HL-60 (cell line): ENCODE data around the gene NOTCH2.

ENCODE experiments used
- DNase-seq, 2 experiments: peaks; one replicate each; pipeline ENCODE4 v3.0.0-alpha.2; 2010 to 2020; ENCODE audit warnings: low read depth in 1 of 2, low spot score in 1 of 2
- H3K27ac ChIP-seq: fragments of 250-450 bp; sonication (Bioruptor Pico); replicated peaks from 2 replicates; pipeline ENCODE4 v1.5.1; 2020; ENCODE audit warnings: mild to moderate bottlenecking, moderate library complexity
- H3K27me3 ChIP-seq: fragments of 250-450 bp; sonication (Bioruptor Pico); 2 replicates; pipeline ENCODE4 v1.5.1; 2021; ENCODE audit warnings: mild to moderate bottlenecking, moderate library complexity; ENCODE audit not compliant: insufficient read depth, poor library complexity, severe bottlenecking
- H3K4me3 ChIP-seq: replicated peaks from 2 replicates; pipeline ENCODE4 v1.5.1; 2011; ENCODE audit warnings: mild to moderate bottlenecking, control low read depth, low read length; ENCODE audit not compliant: insufficient read depth
- CTCF ChIP-seq: IDR thresholded peaks from one replicate; pipeline ENCODE4 v1.5.1; 2011; ENCODE audit warnings: low read length, control low read depth, inconsistent platforms; ENCODE audit not compliant: insufficient read depth
- GABPA ChIP-seq: IDR thresholded peaks from 2 replicates; pipeline ENCODE4 v1.6.1; 2012; ENCODE audit warnings: low read depth
- POLR2AphosphoS5 ChIP-seq: IDR thresholded peaks from 2 replicates; pipeline ENCODE4 v1.6.1; 2012; ENCODE audit warnings: low read depth
- SPI1 ChIP-seq: IDR thresholded peaks from 2 replicates; pipeline ENCODE4 v1.6.1; 2012; ENCODE audit warnings: low read depth, mild to moderate bottlenecking, borderline replicate concordance
- TF ChIP-seq, protein P1 (sequence below): IDR thresholded peaks from 2 replicates; pipeline ENCODE4 v1.6.1; 2012; ENCODE audit warnings: low read depth; ENCODE audit not compliant: insufficient replicate concordance

NOTCH2 gene

DNA sequence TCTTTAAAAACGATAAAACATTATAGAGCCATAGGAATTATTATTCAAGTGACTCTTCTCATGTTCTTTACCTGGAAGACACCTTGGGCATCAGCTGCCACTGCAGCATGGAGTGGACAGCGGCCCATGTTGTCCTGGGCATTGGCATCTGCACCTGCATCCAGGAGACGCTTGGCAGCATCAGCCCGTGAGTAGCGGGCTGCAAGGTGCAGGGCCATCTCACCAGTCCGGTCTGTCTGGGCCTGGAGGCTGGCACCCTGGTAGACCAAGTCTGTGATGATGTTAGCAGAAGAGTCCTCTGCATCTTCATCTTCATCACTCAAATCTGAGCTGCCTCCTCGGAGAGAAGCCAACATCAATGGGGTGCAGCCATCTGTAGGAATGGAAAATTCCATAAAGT lies 150.2 kb downstream of the NOTCH2 start:
- Histone ChIP-seq H3K27ac (no peak overlapping the region), H3K4me3 (no peak overlapping the region), H3K27me3 (no peaks in the 10 kb centered on the region)
- DNase-seq, result no peak
- TF ChIP-seq POLR2AphosphoS5 (no peak), GABPA (no peak), SPI1 (no peak), CTCF (no peak)
- TF ChIP-seq, protein P1, sequence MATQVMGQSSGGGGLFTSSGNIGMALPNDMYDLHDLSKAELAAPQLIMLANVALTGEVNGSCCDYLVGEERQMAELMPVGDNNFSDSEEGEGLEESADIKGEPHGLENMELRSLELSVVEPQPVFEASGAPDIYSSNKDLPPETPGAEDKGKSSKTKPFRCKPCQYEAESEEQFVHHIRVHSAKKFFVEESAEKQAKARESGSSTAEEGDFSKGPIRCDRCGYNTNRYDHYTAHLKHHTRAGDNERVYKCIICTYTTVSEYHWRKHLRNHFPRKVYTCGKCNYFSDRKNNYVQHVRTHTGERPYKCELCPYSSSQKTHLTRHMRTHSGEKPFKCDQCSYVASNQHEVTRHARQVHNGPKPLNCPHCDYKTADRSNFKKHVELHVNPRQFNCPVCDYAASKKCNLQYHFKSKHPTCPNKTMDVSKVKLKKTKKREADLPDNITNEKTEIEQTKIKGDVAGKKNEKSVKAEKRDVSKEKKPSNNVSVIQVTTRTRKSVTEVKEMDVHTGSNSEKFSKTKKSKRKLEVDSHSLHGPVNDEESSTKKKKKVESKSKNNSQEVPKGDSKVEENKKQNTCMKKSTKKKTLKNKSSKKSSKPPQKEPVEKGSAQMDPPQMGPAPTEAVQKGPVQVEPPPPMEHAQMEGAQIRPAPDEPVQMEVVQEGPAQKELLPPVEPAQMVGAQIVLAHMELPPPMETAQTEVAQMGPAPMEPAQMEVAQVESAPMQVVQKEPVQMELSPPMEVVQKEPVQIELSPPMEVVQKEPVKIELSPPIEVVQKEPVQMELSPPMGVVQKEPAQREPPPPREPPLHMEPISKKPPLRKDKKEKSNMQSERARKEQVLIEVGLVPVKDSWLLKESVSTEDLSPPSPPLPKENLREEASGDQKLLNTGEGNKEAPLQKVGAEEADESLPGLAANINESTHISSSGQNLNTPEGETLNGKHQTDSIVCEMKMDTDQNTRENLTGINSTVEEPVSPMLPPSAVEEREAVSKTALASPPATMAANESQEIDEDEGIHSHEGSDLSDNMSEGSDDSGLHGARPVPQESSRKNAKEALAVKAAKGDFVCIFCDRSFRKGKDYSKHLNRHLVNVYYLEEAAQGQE, result no peak

GRCh38 chr1:119918301-119918700 lies 151.2 kb downstream of the NOTCH2 start:
- DNase-seq, result no peak
- no peaks in the 10 kb centered on the region for H3K27me3 ChIP-seq
- no peak overlapping the region for H3K4me3 ChIP-seq
- H3K27ac ChIP-seq, result no peak overlapping the region
- TF ChIP-seq SPI1, result no peak
- no peak for TF ChIP-seq GABPA
- TF ChIP-seq POLR2AphosphoS5, result no peak
- no peak for TF ChIP-seq CTCF
- TF ChIP-seq, protein P1, result no peak

- H3K27ac ChIP-seq, result no peak overlapping the region
- no peak overlapping the region for H3K4me3 ChIP-seq
- DNase-seq, result no peak
- no peaks in the 10 kb centered on the region for H3K27me3 ChIP-seq
- TF ChIP-seq, protein P1, result no peak
- TF ChIP-seq POLR2AphosphoS5, result no peak
- no peak for TF ChIP-seq CTCF
- TF ChIP-seq GABPA, result no peak
- no peak for TF ChIP-seq SPI1
These were observed 152.0 kb downstream of the NOTCH2 start for GRCh38 chr1:119917304-119918055.
